BLaER1 treated with 17β-estradiol and CSF1 and Interleukin-3, amounts not matched to agents 10 nM and 100 nM (cell line): ENCODE data around the gene PCDHGC5.

Experiments used
- H3K27ac ChIP-seq, 11 experiments: shearing (Covaris generic); formaldehyde crosslinking; 2 replicates each; pipeline ENCODE4 v1.8.1; 2022
- H3K27me3 ChIP-seq, 11 experiments: shearing (Covaris generic); formaldehyde crosslinking; 2 replicates each; pipeline ENCODE4 v1.8.1; 2022
- H3K36me3 ChIP-seq, 11 experiments: shearing (Covaris generic); formaldehyde crosslinking; 2 replicates each; pipeline ENCODE4 v1.8.1; 2022
- H3K4me1 ChIP-seq, 10 experiments: shearing (Covaris generic); formaldehyde crosslinking; 2 replicates each; pipeline ENCODE4 v1.8.1; 2022
- H3K4me2 ChIP-seq, 11 experiments: shearing (Covaris generic); formaldehyde crosslinking; 2 replicates each; pipeline ENCODE4 v1.8.1; 2022
- H3K4me3 ChIP-seq, 10 experiments: shearing (Covaris generic); formaldehyde crosslinking; 2 replicates each; pipeline ENCODE4 v1.8.1; 2022
- H3K9ac ChIP-seq, 11 experiments: shearing (Covaris generic); formaldehyde crosslinking; 2 replicates each; pipeline ENCODE4 v1.8.1; 2022
- H3K9me3 ChIP-seq, 11 experiments: shearing (Covaris generic); formaldehyde crosslinking; replicated peaks in 1 of 11; 2 replicates each; pipeline ENCODE4 v1.8.1; 2022
- H4K20me1 ChIP-seq, 11 experiments: shearing (Covaris generic); formaldehyde crosslinking; 2 replicates each; pipeline ENCODE4 v1.8.1; 2022
- Cebpa-rat ChIP-seq, 11 experiments: shearing (Covaris generic); IDR thresholded peaks; 2 replicates each; pipeline ENCODE4 v1.8.1; 2022

The PCDHGC5 gene

GRCh38 chr5:141532726-141533125, 43.8 kb downstream of the PCDHGC5 start:
- Histone ChIP-seq H3K9me3 (no peaks in the 10 kb centered on the region), H3K4me1 (peaks cover 41 to 59% (median 47%) of the 10 kb centered on the region in 10 experiments), H3K36me3 (peaks cover 81 to 100% (median 98%) of the 10 kb centered on the region in 11 experiments), H3K4me3 (no peak overlapping the region), H4K20me1 (peaks cover 0 to 24% (median 0%) of the 10 kb centered on the region in 11 experiments; a peak in 3 of 22 replicates), H3K27ac (no peak overlapping the region), H3K4me2 (no peak overlapping the region), H3K27me3 (no peaks in the 10 kb centered on the region), H3K9ac (no peak overlapping the region)
- no peak for TF ChIP-seq Cebpa-rat (IDR thresholded peaks at IDR 0.05)

- Histone ChIP-seq H3K9ac (no peak overlapping the region), H3K4me3 (no peak overlapping the region), H3K27ac (no peak overlapping the region), H3K4me1 (peaks cover 30 to 47% (median 36%) of the 10 kb centered on the region in 10 experiments), H3K9me3 (no peaks in the 10 kb centered on the region), H3K36me3 (peaks cover 77 to 100% (median 97%) of the 10 kb centered on the region in 11 experiments), H3K4me2 (no peak overlapping the region), H4K20me1 (peaks cover 0 to 24% (median 0%) of the 10 kb centered on the region in 11 experiments; a peak in 3 of 22 replicates), H3K27me3 (no peaks in the 10 kb centered on the region)
- TF ChIP-seq Cebpa-rat (IDR thresholded peaks at IDR 0.05), result no peak
Observed at GRCh38 chr5:141533897-141534296, 45.0 kb downstream of the PCDHGC5 start.

GRCh38 chr5:141534492-141535213, 45.8 kb downstream of the PCDHGC5 start:
- no peak overlapping the region for H3K4me3 ChIP-seq
- H3K27me3 ChIP-seq, result no peaks in the 10 kb centered on the region
- no peaks in the 10 kb centered on the region for H3K9me3 ChIP-seq
- peaks cover 22 to 40% (median 28%) of the 10 kb centered on the region in 10 experiments for H3K4me1 ChIP-seq
- peaks cover 0 to 21% (median 0%) of the 10 kb centered on the region in 11 experiments; a peak in 3 of 22 replicates for H4K20me1 ChIP-seq
- H3K9ac ChIP-seq, result no peak overlapping the region
- H3K36me3 ChIP-seq, result peaks cover 71 to 100% (median 96%) of the 10 kb centered on the region in 11 experiments
- TF ChIP-seq Cebpa-rat (IDR thresholded peaks at IDR 0.05), result no peak
- H3K4me2 ChIP-seq, result no peak overlapping the region
- H3K27ac ChIP-seq, result no peak overlapping the region
